Measurements from ENCODE around the gene TTYH3.
A peak's percentile ranks its signal among the peaks of the same experiment; 100 is the strongest.

TTYH3 gene

DNA sequence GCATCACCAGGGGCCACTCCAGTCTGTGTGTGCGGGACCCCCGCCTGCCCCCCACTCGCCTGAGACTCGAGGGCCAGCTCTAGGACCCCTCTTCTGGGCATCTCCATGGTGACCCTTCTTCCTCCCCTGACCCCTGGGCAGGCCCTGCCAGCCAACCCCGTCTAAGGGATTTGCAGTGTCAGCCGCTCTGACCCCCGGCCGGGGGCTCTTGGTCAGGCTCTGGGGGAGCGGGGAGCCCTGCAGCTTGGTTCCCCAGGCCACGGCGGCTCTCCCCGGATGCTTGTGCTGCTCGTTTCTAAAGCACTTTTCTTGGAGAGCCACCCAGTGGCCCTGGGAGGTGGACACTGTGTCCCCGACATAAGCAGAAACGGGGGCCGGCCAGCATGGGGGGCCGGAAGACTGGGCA is 5.3 kb downstream of the TTYH3 start:
- no peak for DNase-seq

DNA sequence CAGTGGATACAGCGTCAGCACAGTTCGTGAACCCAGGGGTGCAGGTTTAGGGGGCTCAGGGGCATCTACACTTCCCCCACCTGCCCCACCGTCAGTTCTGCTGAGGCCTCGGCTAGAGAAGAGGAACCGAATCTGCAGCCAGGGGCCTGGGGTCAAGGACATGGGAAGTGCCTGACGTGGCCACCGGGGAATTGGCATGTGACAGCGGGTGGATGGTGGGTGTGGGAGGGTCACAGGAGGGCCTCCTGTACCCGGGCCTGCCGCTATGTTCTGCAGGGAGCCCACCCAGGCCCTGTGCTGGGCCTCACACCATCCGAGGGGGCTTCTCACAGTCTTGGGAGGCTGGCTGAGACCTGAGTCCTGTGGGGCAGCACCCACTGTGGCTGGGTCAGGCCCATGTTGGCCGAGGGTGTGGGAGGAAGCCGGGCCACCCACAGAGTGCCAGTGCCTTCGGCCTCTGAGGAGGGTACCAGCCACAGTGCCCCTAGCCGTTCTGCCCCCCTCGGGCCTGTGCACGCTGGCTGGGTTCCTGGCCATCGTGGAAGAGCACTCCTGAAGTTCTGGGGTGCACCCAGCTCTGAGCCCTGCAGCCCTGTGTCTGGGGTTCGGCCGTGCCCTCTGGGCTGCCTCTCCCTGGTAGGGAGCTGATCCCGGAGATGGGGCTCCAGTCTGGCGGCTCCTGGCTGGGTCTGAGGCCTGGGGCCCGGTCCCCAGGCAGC is 5.9 kb downstream of the TTYH3 start:
- no peak for DNase-seq

GRCh38 chr7:2638224-2638991 is 6.6 kb downstream of the TTYH3 start:
- DNase-seq: no peak

- no peak for DNase-seq
These were observed 7.4 kb downstream of the TTYH3 start for GRCh38 chr7:2639181-2639681.

DNA sequence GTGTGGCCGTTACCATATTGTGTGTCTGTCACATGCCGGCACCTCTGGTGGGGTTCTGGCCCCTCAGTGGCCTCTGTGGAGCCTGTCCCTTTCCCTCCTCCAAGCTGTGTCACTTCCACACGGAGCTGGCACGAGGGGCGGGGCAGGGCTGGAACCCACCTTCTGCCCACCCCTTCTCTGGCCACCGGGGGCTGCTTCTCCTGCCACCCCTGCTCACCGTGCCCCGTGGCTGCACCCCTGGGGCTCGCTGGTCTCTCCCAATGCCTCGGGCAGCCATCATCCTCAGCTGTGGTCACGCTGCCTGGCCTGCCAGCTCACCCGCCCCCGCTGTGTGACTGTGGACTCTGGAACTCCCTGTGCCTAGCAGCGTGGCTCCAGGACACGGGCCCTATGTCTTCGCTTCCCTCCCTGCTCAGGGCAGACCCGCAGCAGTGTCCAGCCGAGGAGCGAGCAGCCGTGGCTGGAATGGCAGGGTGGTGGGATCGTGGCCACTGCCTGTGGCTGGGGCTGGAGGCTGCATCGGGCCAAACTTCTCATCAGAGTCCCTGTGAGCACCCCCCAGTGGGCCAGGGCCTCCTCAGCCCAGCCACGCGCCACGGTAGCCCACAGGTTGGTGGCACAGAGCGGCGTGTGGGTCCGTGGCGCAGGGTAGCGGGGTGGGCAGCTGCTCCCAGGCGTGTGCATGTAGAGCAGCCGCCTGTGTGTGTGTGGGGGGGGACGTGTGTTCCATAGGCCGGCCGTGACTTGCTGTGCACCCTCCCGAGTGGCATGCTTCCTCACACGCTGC is 8.1 kb downstream of the TTYH3 start:
- DNase-seq: no peak

- DNase-seq: no peak
These were observed 8.7 kb downstream of the TTYH3 start for GRCh38 chr7:2640482-2640830.

GRCh38 chr7:2640846-2641316 is 9.1 kb downstream of the TTYH3 start:
- DNase-seq: no peak

- DNase-seq: no peak
These were observed 9.9 kb downstream of the TTYH3 start for GRCh38 chr7:2641406-2642393.

DNA sequence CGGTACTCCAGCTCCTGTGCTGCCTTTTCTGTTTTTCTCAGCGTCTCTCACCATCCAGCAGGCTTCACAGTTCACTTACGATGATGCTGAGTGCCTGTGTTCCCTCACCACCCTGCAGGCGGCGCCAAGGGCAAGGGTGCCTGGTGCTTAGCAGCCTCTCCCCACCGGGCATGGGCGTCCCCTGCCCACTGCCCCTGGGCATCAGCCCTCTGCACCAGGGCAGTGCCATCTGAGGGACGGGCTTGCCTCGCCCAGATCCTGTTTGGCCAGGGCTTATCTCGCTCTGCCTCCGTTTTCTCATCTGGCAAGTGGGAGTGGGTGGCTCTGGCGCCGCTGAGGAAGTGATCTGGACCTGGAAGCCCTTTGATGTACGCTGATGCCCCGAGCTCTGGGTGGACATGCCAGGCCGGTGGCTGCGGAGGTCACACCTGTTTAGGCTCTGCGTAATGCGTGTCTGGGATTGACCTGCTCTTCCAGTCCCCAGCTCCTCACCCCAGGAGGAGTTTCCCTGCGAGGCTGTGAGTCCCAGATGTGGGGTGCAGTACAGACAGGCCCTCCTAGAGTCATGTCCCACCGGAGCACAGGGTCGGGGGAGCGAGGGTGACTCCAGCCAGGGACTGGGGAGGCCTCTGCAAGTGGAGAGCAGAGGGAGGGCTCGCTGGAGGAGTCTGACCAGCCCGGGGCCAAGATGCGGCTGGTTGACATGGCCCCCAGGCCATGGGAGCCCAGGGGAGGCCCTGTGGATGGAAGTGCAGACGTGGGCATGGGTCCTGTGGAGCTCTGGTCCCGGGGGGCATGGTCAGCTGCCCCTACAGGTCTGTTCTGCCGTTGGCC is 11.8 kb downstream of the TTYH3 start:
- no peak for DNase-seq

DNA sequence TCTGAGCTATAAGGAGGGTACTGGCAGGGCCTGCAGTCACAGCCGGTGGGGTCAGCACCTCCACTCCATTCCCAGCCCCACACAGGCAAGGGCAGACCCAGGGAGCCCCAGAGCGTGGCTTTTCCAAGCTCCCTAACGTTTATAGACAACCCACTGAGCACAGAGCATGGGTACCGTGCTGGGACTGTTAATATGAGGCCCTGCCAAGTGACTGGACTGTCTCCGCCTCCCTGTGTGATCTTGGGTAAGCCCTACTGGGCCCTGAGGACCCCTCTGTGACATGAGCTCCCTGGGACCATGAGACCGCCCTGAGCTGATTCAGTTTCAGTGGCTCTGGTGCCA is 12.4 kb downstream of the TTYH3 start:
- no peak for DNase-seq

- DNase-seq: no peak
These were observed 12.9 kb downstream of the TTYH3 start for GRCh38 chr7:2644562-2645273.

GRCh38 chr7:2645274-2645868 is 13.6 kb downstream of the TTYH3 start:
- DNase-seq: peak; percentile 29

- no peak for DNase-seq
These were observed 14.5 kb downstream of the TTYH3 start for GRCh38 chr7:2646336-2646679.

- no peak for DNase-seq
These were observed 15.1 kb downstream of the TTYH3 start for GRCh38 chr7:2646680-2647571.

GRCh38 chr7:2647594-2648172 is 15.9 kb downstream of the TTYH3 start:
- no peak for DNase-seq

DNA sequence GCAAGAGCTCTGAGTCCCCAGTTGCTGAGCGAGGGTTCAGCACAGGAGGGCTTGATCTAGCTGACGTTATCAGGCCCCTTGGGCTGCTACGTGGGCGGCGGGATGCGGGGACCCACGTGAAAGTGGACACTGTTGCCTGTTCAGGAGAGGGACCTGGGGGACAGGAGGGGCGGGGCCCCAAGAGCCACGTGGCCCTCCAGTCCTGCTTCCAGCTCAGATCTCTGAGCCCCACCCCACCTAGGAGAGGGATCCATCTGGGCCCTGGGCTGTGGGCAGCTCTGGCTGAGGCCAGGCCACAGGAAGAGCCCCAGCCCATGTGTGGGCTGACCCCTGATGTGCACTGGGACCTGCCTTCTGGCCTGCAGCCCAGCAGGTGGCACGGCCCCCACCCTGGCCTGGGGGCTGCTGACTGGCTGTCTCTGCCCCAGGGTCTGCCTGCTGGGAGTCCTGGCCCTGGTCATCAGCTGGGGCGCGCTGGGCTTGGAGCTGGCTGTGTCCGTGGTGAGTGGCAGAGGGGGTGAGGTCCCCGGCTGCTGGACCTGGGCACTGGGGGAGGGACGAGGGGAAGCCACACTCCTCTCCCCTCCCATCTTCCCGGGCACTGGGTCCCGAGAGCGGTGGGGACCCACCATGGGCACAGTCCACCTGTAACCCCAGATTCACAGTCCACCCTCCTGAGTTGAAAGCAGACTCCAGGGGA is 17.5 kb downstream of the TTYH3 start:
- DNase-seq: no peak

DNA sequence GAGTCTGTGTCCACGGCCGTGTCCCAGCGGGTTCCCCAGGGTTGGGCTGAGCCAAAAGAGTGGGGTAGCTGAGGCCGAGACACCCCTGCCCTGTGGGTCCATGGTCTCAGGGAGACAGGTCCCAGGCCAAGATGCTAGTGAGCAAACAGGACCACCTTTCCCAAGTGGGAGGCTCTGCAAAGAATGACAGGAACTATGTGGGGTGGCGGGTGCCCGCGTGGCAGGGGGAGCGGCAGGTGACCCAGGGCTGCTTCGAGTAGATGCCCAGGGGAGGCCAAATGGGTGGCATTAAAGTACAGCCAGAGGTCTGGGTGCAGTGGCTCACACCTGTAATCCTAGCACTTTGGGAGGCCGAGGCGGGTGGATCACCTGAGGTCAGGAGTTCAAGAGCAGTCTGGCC is 18.2 kb downstream of the TTYH3 start:
- DNase-seq: no peak

GRCh38 chr7:2650451-2650850 is 18.7 kb downstream of the TTYH3 start:
- no peak for DNase-seq

All from activated T-cell treated with anti-CD3 and anti-CD28 coated beads, Interleukin-2, amount 50 U/mL, for 1 hour (primary cell).